ENCODE data around the gene DACT2. TPM values are rescaled to one million over a fixed set of nuclear protein-coding genes. Genes with fewer than 3 reads are reported as not detected.
"Not testable (repeated sequence)": the region's sequence is repeated elsewhere in the genome, so short reads cannot be mapped to it uniquely, and the experiment has no call there.

The DACT2 gene
- total RNA-seq, 2 experiments from 2014 or later: not detected

DNA sequence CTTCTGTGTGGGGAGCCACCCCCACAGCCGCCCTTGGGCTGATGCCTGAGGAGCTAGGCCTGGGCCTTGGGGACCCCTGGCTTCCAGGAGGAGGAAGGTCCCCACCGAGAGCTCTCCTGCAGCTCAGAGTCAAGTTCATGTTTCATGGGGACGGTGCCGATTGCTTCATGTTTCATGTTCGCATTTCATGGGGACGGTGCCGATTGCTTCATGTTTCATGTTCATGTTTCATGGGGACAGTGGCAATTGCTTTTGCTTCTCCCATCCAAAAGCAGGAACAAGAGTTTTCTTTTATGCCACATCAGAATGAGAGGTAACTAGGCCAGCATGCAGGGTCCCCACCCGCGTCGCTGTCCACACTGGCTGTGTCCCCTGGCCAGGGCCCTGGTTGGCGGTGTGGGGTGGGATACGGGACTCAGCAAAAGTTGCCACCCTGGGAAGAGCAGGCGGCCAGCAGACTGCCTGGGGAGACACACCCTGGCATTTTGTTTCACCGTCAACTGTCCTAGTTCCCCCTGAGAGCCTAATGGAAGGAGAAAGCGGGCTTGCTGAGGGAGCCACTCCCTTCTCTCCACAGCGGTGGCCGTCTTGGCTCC is 46.0 kb downstream of the DACT2 start:
- Mint-ChIP-seq H3K27ac (no peak overlapping the region), H3K27me3 (peaks cover 14% of the 10 kb centered on the region), H3K9me3 (peaks cover 5% of the 10 kb centered on the region), H3K4me3 (no peak overlapping the region), H3K4me1 (no peaks in the 10 kb centered on the region), H3K36me3 (no peaks in the 10 kb centered on the region)
- ATAC-seq (ENCODE audit: low read depth) (no peak), DNase-seq (no peak)
- POLR2A ChIA-PET: no interaction called here

DNA sequence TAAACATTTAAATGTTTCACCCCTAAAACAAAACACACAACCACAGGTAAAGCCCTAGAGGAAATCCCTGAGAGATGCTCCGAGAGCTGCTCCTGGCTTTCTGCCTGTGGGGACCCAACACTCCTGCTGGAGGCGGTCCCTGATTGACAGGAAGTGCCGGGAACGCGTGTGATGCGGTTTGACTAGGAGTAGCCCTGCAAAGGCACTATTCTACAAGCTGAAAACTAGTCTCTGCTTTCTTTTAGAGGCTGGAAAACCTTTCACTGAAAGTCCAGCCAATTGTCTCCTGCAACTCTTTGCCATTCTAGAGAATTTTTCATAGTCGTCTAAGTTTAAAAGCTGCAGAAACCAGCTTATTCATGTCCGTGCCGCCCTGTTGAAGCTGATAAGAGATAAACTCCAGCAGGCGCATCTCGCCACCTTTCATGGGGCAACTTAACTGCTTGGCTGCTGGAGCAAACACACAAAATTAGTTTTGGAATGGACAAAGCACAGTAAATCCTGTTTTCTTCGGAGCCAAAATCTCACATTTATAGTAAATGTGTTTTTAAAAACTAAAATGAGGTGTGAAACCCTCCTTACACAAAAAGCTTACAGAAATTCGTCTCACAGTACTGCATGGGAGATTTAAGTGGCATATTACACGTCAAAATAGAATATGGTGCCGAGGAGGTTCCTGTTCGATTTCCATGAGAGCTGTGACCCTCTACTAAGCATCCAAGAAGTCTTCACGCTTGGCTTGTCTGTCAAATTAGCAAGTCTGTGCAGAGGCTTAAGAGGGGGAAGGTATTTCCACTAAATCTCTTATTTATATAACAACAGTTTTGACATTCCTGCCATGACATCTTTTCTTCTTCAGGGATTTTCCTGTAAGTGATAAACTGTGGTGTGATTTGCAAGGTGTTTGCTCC is 46.9 kb downstream of the DACT2 start:
- no peak overlapping the region for H3K27ac Mint-ChIP-seq
- no peak overlapping the region for H3K4me3 Mint-ChIP-seq
- peaks cover 14% of the 10 kb centered on the region for H3K27me3 Mint-ChIP-seq
- POLR2A ChIA-PET: no interaction called here
- no peaks in the 10 kb centered on the region for H3K4me1 Mint-ChIP-seq
- peaks cover 3% of the 10 kb centered on the region for H3K9me3 Mint-ChIP-seq
- ATAC-seq (ENCODE audit: low read depth) (no peak), DNase-seq (no peak)
- no peaks in the 10 kb centered on the region for H3K36me3 Mint-ChIP-seq

DNA sequence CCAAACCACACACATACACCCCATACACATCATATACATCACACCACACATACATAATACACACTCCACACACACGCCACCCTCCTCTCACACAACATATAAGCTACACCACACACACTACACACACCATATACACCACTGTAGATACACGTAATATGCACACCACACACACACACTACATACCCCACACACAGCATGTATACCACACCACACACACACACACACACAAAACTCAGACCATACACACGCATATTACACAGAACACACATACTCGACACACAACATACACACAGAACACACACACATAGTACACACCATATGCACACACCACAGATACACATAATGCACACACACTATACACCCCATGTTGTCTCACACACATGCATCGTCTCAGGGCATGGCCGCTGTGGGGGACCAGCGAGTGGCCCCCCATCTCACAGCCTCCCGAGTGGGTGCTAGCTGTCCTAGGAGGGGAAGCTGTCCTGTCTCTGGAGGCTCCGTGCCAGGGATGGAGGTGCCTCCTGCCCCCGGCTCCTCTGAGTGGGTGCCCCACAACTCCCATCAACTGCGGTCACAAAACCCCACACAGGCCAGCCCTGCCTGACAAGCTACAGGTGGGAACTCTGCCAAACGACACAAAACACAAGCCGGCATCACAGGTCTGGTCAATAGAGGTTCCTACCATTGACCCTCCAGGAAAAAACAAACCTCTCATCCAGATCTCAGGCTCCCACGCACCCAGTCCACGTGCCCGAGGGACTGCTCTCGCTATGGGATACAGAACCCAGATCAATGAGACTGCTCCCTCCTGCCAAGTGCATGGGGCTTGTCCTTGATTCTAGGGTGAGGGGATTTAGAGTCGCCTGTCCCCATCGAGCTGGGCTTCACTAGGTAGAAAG is 49.1 kb downstream of the DACT2 start:
- POLR2A ChIA-PET: no interaction called here
- no peak overlapping the region for H3K4me3 Mint-ChIP-seq
- H3K9me3 Mint-ChIP-seq: peaks cover 3% of the 10 kb centered on the region

DNA sequence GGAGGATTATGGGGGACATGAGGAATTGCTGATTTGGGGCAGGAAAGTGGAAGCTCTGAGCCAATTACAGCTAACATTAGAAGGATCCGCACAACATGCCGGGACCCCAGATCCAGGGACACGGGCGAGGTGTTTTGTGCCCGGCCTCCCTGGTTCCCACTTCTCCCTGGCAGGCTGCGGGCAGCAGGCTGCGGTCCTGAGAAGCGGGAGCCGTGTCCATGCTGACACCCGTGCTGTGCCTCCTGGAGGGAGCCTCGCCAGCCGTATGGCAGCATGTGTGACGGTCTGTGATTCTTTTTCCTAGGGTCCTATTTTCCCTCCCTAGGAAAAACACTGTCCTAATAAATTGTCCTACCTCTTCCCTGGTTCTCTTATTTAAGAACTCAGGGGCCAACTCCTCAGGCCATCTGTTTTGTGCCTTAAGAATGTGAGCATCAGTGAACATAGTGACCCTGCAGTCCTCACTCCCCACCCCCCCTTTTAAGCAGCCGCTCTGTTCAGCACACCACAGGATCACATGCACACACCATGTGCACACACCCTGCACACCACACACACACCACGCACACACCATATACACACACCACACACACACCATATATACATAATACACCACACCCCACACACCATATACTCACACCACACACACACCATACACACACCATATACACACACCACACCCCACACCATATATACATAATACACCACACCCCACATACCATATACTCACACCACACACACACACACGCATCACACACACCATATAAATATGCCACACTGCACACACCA is 49.9 kb downstream of the DACT2 start:
- Mint-ChIP-seq H3K4me3 (no peak overlapping the region), H3K27me3 (peaks cover 8% of the 10 kb centered on the region), H3K27ac (no peak overlapping the region), H3K9me3 (peaks cover 3% of the 10 kb centered on the region), H3K36me3 (no peaks in the 10 kb centered on the region), H3K4me1 (no peaks in the 10 kb centered on the region)
- POLR2A ChIA-PET: no interaction called here
- no peak for DNase-seq
- ATAC-seq (ENCODE audit: low read depth): no peak

More for the DNA sequence above, 49.1 kb downstream of the DACT2 start:
- H3K36me3 Mint-ChIP-seq: no peaks in the 10 kb centered on the region
- no peak overlapping the region for H3K27ac Mint-ChIP-seq
- ATAC-seq (ENCODE audit: low read depth): no peak
- peaks cover 12% of the 10 kb centered on the region for H3K27me3 Mint-ChIP-seq
- no peak for DNase-seq
- H3K4me1 Mint-ChIP-seq: no peaks in the 10 kb centered on the region

DNA sequence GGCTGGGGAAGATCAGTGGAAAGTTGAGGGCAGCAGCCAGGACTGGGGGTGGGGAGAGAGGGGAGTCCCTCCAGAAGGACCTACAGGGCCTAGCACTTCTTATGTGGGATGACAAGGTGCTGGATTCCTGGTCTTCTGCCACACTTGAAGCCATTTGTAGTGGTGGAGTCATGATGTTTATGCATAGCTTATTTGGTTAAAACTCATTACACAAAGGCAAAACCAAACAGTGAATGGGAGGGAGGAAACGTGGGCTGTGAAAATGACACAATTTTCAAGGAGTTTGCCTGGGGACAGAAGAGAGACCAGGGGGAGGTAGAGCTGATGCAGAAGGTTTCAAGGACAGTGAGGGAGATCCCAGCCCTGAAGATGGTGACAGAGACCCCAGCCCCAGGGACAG is 50.8 kb downstream of the DACT2 start:
- Mint-ChIP-seq H3K4me1 (no peaks in the 10 kb centered on the region), H3K27me3 (peaks cover 5% of the 10 kb centered on the region), H3K4me3 (no peak overlapping the region), H3K9me3 (peaks cover 3% of the 10 kb centered on the region), H3K36me3 (no peaks in the 10 kb centered on the region), H3K27ac (no peak overlapping the region)
- ATAC-seq (ENCODE audit: low read depth) (no peak), DNase-seq (no peak)
- POLR2A ChIA-PET: no interaction called here

DNA sequence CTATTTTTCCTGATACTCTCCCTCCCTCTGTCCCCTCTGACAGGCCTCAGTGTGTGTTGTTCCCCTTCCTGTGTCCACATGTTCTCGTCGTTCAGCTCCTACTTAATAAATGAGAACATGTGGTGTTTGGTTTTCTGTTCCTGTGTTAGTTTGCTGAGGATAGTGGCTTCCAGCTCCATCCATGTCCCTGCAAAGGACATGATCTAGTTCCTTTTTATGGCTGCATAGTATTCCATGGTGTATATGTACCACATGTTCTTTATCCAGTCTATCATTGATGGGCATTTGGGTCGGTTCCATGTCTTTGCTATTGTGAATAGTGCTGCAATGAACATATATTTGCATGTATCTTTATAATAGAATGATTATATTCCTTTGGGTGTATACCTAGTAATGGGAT is 51.8 kb downstream of the DACT2 start:
- ATAC-seq (ENCODE audit: low read depth); H3K27me3 Mint-ChIP-seq; H3K9me3 Mint-ChIP-seq; H3K4me1 Mint-ChIP-seq; DNase-seq; H3K27ac Mint-ChIP-seq; H3K4me3 Mint-ChIP-seq; POLR2A ChIA-PET; H3K36me3 Mint-ChIP-seq: not testable (repeated sequence)

DNA sequence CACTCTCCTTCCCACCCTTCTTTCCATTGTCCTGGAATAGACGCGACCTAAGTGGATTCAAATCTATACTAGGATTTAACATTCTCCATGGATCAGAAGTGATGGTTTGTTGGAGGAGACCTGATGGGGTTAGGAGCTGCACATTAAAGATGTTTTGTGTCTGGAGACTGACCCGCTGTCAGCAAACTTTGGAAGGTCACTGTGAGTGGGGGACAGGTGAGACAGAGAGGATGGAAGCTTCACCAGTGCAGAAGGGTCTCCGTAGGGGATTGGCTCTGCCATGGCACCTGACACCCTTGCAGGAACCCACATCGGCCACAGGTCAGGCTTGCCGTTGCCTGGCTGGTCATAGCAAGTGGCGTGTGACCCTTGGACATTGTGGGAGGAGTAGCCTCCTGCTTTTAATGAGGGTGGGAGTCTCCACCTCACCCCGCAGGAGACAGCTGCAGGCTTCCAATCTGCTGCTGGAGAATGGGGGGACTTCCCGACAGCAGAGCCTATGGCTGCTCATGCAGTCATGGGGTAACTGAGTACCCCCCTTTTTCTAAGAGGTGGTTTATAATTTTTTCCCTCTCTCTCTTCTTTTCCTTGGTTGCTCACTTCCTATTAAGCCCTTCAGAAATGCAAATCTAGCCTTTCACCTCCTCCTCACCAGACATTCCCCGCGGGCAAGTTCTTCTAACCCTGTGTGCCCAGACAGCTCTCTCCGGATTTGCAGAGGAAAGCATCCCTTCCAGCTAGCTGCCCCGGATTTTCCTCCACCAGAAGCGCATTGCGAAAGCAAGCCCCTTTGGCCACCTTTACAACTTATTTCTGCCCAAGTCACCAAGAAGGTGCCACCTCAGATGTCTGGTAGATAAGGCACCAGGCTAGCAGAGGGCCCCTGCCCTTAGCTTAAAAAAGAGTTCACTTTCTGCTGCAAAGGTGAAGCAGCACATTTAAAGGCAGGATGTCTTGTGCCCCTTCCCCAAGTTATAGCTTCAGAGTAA is 53.5 kb downstream of the DACT2 start:
- ATAC-seq (ENCODE audit: low read depth) (no peak), DNase-seq (no peak)
- H3K9me3 Mint-ChIP-seq: peaks cover 3% of the 10 kb centered on the region
- POLR2A ChIA-PET: no interaction called here
- no peaks in the 10 kb centered on the region for H3K27me3 Mint-ChIP-seq
- H3K4me1 Mint-ChIP-seq: no peaks in the 10 kb centered on the region
- no peaks in the 10 kb centered on the region for H3K36me3 Mint-ChIP-seq
- H3K4me3 Mint-ChIP-seq: no peak overlapping the region
- H3K27ac Mint-ChIP-seq: no peak overlapping the region

DNA sequence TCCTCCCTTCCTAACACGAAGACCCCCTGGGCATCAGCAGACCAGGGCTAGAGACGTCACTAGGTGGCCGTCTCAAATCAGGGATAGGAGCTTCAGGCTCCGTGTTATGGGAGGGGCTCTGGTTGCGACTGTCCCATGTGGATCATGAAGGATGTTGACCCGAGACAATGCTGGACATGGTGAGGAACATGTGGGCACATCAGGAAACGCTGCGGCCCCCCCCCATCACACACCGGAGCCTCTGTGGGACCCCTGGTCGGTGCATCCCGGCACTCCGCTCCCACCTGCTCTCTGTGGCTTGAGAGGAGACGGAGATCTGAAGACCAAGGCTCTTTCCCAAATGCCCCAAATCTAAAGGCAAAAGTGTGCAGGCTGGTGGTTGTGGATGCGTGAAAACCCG is 54.2 kb downstream of the DACT2 start:
- Mint-ChIP-seq H3K27ac (no peak overlapping the region), H3K36me3 (no peaks in the 10 kb centered on the region), H3K4me1 (no peaks in the 10 kb centered on the region), H3K27me3 (no peaks in the 10 kb centered on the region), H3K9me3 (peaks cover 3% of the 10 kb centered on the region), H3K4me3 (no peak overlapping the region)
- DNase-seq (no peak), ATAC-seq (ENCODE audit: low read depth) (no peak)
- POLR2A ChIA-PET: no interaction called here

DNA sequence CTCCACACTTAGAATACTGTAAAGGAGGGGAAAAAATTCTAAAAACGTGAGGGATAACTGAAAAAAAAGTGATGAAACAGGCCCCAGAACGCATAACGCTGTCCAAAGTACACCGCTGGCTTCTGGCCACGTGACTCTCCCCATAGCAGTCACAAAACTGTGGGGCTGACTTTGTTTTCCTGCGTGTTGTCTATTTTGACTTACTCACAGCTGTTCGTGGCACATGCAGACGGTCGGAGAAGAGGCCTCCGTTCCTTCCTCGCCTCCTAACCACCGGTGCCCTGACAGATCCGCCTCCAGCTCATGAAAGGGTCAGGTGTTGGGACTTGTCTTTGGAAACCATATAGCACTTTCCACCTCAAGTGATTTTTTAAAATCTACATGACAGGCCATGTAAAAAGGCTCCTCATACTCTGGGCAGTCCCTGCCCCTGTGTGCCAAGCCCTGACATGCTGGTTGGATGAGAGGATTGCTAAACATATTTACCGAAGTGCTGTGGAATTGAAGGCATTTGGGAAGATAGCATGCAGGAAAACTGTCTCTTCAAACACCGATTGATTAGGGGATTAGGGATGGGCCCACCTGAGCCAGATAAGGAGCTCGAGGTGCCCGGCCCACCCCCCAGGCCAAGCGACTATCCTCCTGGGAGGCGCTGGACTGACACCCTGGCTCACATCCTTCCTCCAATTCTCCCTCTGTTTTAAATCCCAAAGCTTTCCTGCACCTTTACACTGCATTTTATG is 54.8 kb downstream of the DACT2 start:
- POLR2A ChIA-PET: no interaction called here
- no peak overlapping the region for H3K27ac Mint-ChIP-seq
- H3K4me1 Mint-ChIP-seq: no peaks in the 10 kb centered on the region
- DNase-seq: no peak
- no peaks in the 10 kb centered on the region for H3K9me3 Mint-ChIP-seq
- ATAC-seq (ENCODE audit: low read depth): no peak
- no peaks in the 10 kb centered on the region for H3K36me3 Mint-ChIP-seq
- H3K4me3 Mint-ChIP-seq: no peak overlapping the region
- no peaks in the 10 kb centered on the region for H3K27me3 Mint-ChIP-seq

DNA sequence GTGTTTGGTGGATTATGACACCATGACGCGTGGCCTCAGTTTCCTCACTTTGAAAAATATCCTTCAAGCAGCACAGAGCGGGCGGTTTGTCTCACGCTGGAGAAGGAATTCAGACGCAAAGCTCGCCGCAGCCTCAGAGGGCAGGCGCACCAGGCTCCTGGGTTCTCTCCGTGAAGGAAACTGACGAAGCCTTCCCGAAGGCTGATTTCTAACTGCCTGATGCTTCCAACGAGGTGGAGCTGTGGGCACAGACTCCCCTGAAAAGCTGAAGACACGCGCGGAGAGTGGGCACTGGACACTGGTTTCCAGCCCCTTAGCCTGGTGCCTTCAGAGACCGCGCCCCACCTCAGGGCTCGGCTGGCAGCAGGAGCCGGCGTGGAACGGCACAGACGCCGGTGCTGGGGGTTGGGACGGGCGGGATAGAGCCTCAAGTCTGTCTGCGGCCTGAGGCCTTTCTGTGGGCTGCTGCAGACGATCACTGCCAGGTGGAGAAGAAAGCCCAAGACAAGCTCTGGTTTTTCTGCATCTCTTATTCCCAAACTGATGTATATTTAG is 56.1 kb downstream of the DACT2 start:
- no peaks in the 10 kb centered on the region for H3K9me3 Mint-ChIP-seq
- no peaks in the 10 kb centered on the region for H3K27me3 Mint-ChIP-seq
- no peaks in the 10 kb centered on the region for H3K4me1 Mint-ChIP-seq
- POLR2A ChIA-PET: no interaction called here
- H3K27ac Mint-ChIP-seq: no peak overlapping the region
- no peak overlapping the region for H3K4me3 Mint-ChIP-seq
- ATAC-seq (ENCODE audit: low read depth) (no peak), DNase-seq (no peak)
- H3K36me3 Mint-ChIP-seq: no peaks in the 10 kb centered on the region

DNA sequence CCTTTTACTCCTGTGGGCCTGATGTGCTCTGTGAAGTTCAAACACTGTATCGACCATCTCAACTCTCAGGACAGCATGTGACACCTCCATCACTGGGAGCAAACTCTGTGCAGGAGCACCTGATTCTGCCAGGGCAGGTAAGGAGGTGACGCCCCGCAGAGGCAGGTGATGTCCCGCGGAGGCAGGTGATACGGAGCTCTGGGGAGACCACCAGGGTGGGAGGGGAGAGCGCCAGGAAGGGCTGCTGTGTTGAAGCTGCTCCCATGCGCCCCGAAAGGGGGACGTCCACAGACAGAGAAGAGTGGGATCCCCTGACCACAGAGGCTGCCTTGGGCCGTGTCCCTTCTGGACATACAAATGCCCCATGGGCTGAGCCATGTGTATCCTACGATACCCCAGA is 58.3 kb downstream of the DACT2 start:
- Mint-ChIP-seq H3K9me3 (peaks cover 2% of the 10 kb centered on the region), H3K4me3 (no peak overlapping the region), H3K4me1 (no peaks in the 10 kb centered on the region), H3K27ac (no peak overlapping the region), H3K27me3 (no peaks in the 10 kb centered on the region), H3K36me3 (no peaks in the 10 kb centered on the region)
- POLR2A ChIA-PET: no interaction called here
- ATAC-seq (ENCODE audit: low read depth) (no peak), DNase-seq (no peak)
